Right ventricle myocardium inferior (tissue), 1 donor: ENCODE results near the gene UCN3. TPM values are rescaled to one million over a fixed set of nuclear protein-coding genes. Genes with fewer than 3 reads are reported as not detected.

Experiments
- ATAC-seq: fragments of 200-7000 bp; cut with Tn5 transposase; one replicate; pipeline ENCODE4 v1.9.1; 2020; ENCODE audit warnings: mild to moderate bottlenecking, moderate library complexity
- DNase-seq: peaks from one replicate; pipeline ENCODE4 v3.0.0; 2021; ENCODE audit errors: missing footprints
- intact Hi-C: fragments of 100-400 bp; cut with DNase I; formaldehyde crosslinking; loops from one replicate; pipeline ENCODE4 v1.11.0; 2022
- long read RNA-seq: library from polyadenylated mRNA; unstranded; transcript quantifications from one replicate; pipeline ENCODE4 v2.0.0, GENCODE V29; 2021
- total RNA-seq: library from RNA; stranded (reverse); fragmentation: NEBNext Ultra II Directional; extraction: Animal tissue kit (Norgen Biotek cat#: 25700); gene quantifications from one replicate; pipeline ENCODE4 v1.2.1, GENCODE V29; 2021
- donor health status: DM: no; HTN: yes; CAD: no; lungs with severe emphysema.

The UCN3 gene
- not detected for total RNA-seq
- long read RNA-seq, result 0 reads

GRCh38 chr10:5364890-5365338 lies at the start of gene UCN3:
UCN3 (plus strand) TSS chr10:5364966; CDS start chr10:5373721, 8,755 bp downstream.
- no peak for DNase-seq
- intact Hi-C loops, result no loop called here
- ATAC-seq, result no peak

- intact Hi-C loops, result no loop called here
- ATAC-seq (no peak), DNase-seq (peak; percentile 11)
These were observed 47.1 kb upstream of the UCN3 start for GRCh38 chr10:5317547-5318107.

GRCh38 chr10:5318148-5318547 lies 46.6 kb upstream of the UCN3 start:
- DNase-seq (no peak), ATAC-seq (no peak)
- intact Hi-C loops, result no loop called here

- intact Hi-C loops, result no loop called here
- ATAC-seq (no peak), DNase-seq (no peak)
These were observed 44.9 kb upstream of the UCN3 start for GRCh38 chr10:5319863-5320262.

- DNase-seq (no peak), ATAC-seq (no peak)
- intact Hi-C loops, result no loop called here
These were observed 43.5 kb upstream of the UCN3 start for GRCh38 chr10:5321273-5321672.

- no peak for DNase-seq
- intact Hi-C loops, result no loop called here
- ATAC-seq, result no peak
These were observed 41.3 kb upstream of the UCN3 start for GRCh38 chr10:5323446-5323845.

GRCh38 chr10:5325076-5325475 lies 39.7 kb upstream of the UCN3 start:
- DNase-seq (no peak), ATAC-seq (no peak)
- intact Hi-C loops, result no loop called here

- no peak for ATAC-seq
- DNase-seq, result no peak
- intact Hi-C loops, result no loop called here
These were observed 30.4 kb upstream of the UCN3 start for GRCh38 chr10:5334196-5334880.

GRCh38 chr10:5338010-5338409 lies 26.8 kb upstream of the UCN3 start:
- ATAC-seq (no peak), DNase-seq (no peak)
- intact Hi-C loops, result no loop called here

- intact Hi-C loops, result no loop called here
- ATAC-seq (no peak), DNase-seq (no peak)
These were observed 21.7 kb upstream of the UCN3 start for GRCh38 chr10:5343092-5343491.

GRCh38 chr10:5343561-5343960 lies 21.2 kb upstream of the UCN3 start:
- no peak for ATAC-seq
- intact Hi-C loops, result no loop called here

GRCh38 chr10:5343979-5344378 lies 20.8 kb upstream of the UCN3 start:
- no peak for ATAC-seq
- intact Hi-C loops, result no loop called here
- no peak for DNase-seq

More at GRCh38 chr10:5343561-5343960, 21.2 kb upstream of the UCN3 start:
- DNase-seq, result no peak

- DNase-seq, result no peak
- no peak for ATAC-seq
- intact Hi-C loops, result no loop called here
These were observed 20.0 kb upstream of the UCN3 start for GRCh38 chr10:5344746-5345145.

- DNase-seq (no peak), ATAC-seq (no peak)
- intact Hi-C loops, result no loop called here
These were observed 17.9 kb upstream of the UCN3 start for GRCh38 chr10:5346881-5347280.

GRCh38 chr10:5349362-5349761 lies 15.4 kb upstream of the UCN3 start:
- intact Hi-C loops, result no loop called here

GRCh38 chr10:5354068-5354467 lies 10.7 kb upstream of the UCN3 start:
- ATAC-seq, result no peak
- DNase-seq, result no peak
- intact Hi-C loops, result no loop called here

More at GRCh38 chr10:5349362-5349761, 15.4 kb upstream of the UCN3 start:
- DNase-seq, result no peak
- no peak for ATAC-seq

GRCh38 chr10:5355594-5356301 lies 9.0 kb upstream of the UCN3 start:
- ATAC-seq (no peak), DNase-seq (no peak)
- intact Hi-C loops, result no loop called here

GRCh38 chr10:5356302-5356763 lies 8.4 kb upstream of the UCN3 start:
- DNase-seq (no peak), ATAC-seq (no peak)
- intact Hi-C loops, result no loop called here

- ATAC-seq (no peak), DNase-seq (no peak)
- intact Hi-C loops, result no loop called here
These were observed 4.3 kb upstream of the UCN3 start for GRCh38 chr10:5360318-5360915.

GRCh38 chr10:5361966-5362365 lies 2.8 kb upstream of the UCN3 start:
- ATAC-seq (no peak), DNase-seq (no peak)
- intact Hi-C loops, result no loop called here
